AG09319 (cell line): ENCODE measurements around the gene OR7A10.

Source experiments
- DNase-seq: peaks from one replicate; pipeline ENCODE4 v3.0.0-alpha.2; 2010; ENCODE audit warnings: low read depth; ENCODE audit errors: extremely low read depth
- CTCF ChIP-seq: IDR thresholded peaks from 2 replicates; pipeline ENCODE4 v1.5.1; 2011; ENCODE audit warnings: low read depth, mild to moderate bottlenecking, inconsistent platforms, low read length, moderate library complexity

Gene OR7A10

GRCh38 chr19:14843169-14843568 is 5.6 kb downstream of the OR7A10 start:
- no peak for DNase-seq
- TF ChIP-seq CTCF, result no peak

GRCh38 chr19:14840206-14840605 is 8.5 kb downstream of the OR7A10 start:
- no peak for DNase-seq
- no peak for TF ChIP-seq CTCF

GRCh38 chr19:14837391-14837790 is 11.3 kb downstream of the OR7A10 start:
- no peak for DNase-seq
- no peak for TF ChIP-seq CTCF

GRCh38 chr19:14835011-14835410 is 13.7 kb downstream of the OR7A10 start, which contains the start of the genes OR7A5 and OR7C1:
TSS of gene OR7A5 (minus strand) at chr19:14835185. CDS start at chr19:14828241, 6,944 bp downstream.
TSS of gene OR7C1 (minus strand) at chr19:14835185. CDS start at chr19:14800136, 35,049 bp downstream.
- TF ChIP-seq CTCF, result no peak

GRCh38 chr19:14830702-14831101 is 18.0 kb downstream of the OR7A10 start:
- TF ChIP-seq CTCF, result no peak
- no peak for DNase-seq

More at GRCh38 chr19:14835011-14835410, 13.7 kb downstream of the OR7A10 start, which contains the start of the genes OR7A5 and OR7C1:
- DNase-seq, result no peak

GRCh38 chr19:14826006-14826405 is 22.7 kb downstream of the OR7A10 start:
- TF ChIP-seq CTCF, result no peak
- no peak for DNase-seq

- no peak for TF ChIP-seq CTCF
- DNase-seq, result no peak
Observed at GRCh38 chr19:14821937-14822336, 26.8 kb downstream of the OR7A10 start.
